Ascending aorta (tissue), 2 donors: ENCODE data around the gene SLC2A2. TPM values are rescaled to one million over a fixed set of nuclear protein-coding genes. Genes with fewer than 3 reads are reported as not detected.

ENCODE experiments used
- DNase-seq, 2 donors: peaks; one replicate each; pipeline ENCODE4 v3.0.0-alpha.2; 2019; ENCODE audit warnings: low spot score in 2 of 2
- H3K27ac ChIP-seq, 2 donors: fragments of 200-600 bp; sonication (generic); one replicate each; pipeline ENCODE4 v1.5.1; 2016 to 2017; ENCODE audit warnings: mild to moderate bottlenecking in 1 of 2
- H3K27me3 ChIP-seq: fragments of 200-600 bp; sonication (generic); one replicate; pipeline ENCODE4 v1.5.1; 2017
- H3K36me3 ChIP-seq, 2 donors: fragments of 200-600 bp; sonication (generic); one replicate each; pipeline ENCODE4 v1.5.1; 2016
- H3K4me1 ChIP-seq, 2 donors: fragments of 200-600 bp; sonication (generic); one replicate each; pipeline ENCODE4 v1.5.1; 2016 to 2017; ENCODE audit warnings: mild to moderate bottlenecking in 1 of 2
- H3K4me3 ChIP-seq, 2 donors: fragments of 200-600 bp; sonication (generic); one replicate each; pipeline ENCODE4 v1.5.1; 2016 to 2017; ENCODE audit warnings: mild to moderate bottlenecking in 1 of 2
- H3K9me3 ChIP-seq, 2 donors: fragments of 200-600 bp; sonication (generic); one replicate each; pipeline ENCODE4 v1.5.1; 2016
- CTCF ChIP-seq, 3 experiments: fragments of 200-600 bp in 2 of 3; fragments of 450-650 bp in 1 of 3; sonication (generic) in 2 of 3; IDR thresholded peaks; one replicate each; pipeline ENCODE4 v1.5.1; 2016 to 2019; ENCODE audit warnings: antibody characterized with exemption in 3 of 3, mild to moderate bottlenecking in 1 of 3, moderate library complexity in 1 of 3
- intact Hi-C: fragments of 100-400 bp; cut with DNase I; formaldehyde crosslinking; loops from one replicate; pipeline ENCODE4 v1.15.1; 2023
- total RNA-seq: library from RNA; depleted of rRNA; stranded (reverse); fragments of >200 nt; gene quantifications from one replicate; pipeline ENCODE4 v1.1.0, GENCODE V29; 2016

The SLC2A2 gene
- total RNA-seq, 1 donor from 2014 or later = not detected

GRCh38 chr3:170966495-170966894 is 60.0 kb downstream of the SLC2A2 start:
- no peaks in the 10 kb centered on the region for H3K27me3 ChIP-seq
- no peak for TF ChIP-seq CTCF (IDR thresholded peaks at IDR 0.05)
- no peaks in the 10 kb centered on the region for H3K9me3 ChIP-seq
- H3K27ac ChIP-seq = no peak overlapping the region
- H3K36me3 ChIP-seq = no peaks in the 10 kb centered on the region
- intact Hi-C loops = no loop called here
- H3K4me3 ChIP-seq = no peak overlapping the region
- no peaks in the 10 kb centered on the region for H3K4me1 ChIP-seq
- no peak for DNase-seq

GRCh38 chr3:170962411-170962810 is 64.1 kb downstream of the SLC2A2 start:
- H3K9me3 ChIP-seq = no peaks in the 10 kb centered on the region
- DNase-seq = no peak
- H3K27me3 ChIP-seq = no peaks in the 10 kb centered on the region
- no peak overlapping the region for H3K27ac ChIP-seq
- no peak for TF ChIP-seq CTCF (IDR thresholded peaks at IDR 0.05)
- no peaks in the 10 kb centered on the region for H3K4me1 ChIP-seq
- no peaks in the 10 kb centered on the region for H3K36me3 ChIP-seq
- no peak overlapping the region for H3K4me3 ChIP-seq
- intact Hi-C loops = no loop called here

- intact Hi-C loops = loop anchor here (2.0 kb wide), 1 partner anchor 605 kb away; no protein-coding TSS in a partner anchor
- no peaks in the 10 kb centered on the region for H3K27me3 ChIP-seq
- no peak overlapping the region for H3K27ac ChIP-seq
- H3K4me3 ChIP-seq = no peak overlapping the region
- no peaks in the 10 kb centered on the region for H3K9me3 ChIP-seq
- no peaks in the 10 kb centered on the region for H3K4me1 ChIP-seq
- no peak for DNase-seq
- TF ChIP-seq CTCF (IDR thresholded peaks at IDR 0.05) = peak; percentile 31 to 60 (median 43)
- no peaks in the 10 kb centered on the region for H3K36me3 ChIP-seq
Observed at GRCh38 chr3:170961616-170962400, 64.7 kb downstream of the SLC2A2 start.

- no peak for TF ChIP-seq CTCF (IDR thresholded peaks at IDR 0.05)
- Histone ChIP-seq H3K9me3 (no peaks in the 10 kb centered on the region), H3K4me3 (no peak overlapping the region), H3K4me1 (no peaks in the 10 kb centered on the region), H3K27ac (no peak overlapping the region), H3K36me3 (no peaks in the 10 kb centered on the region), H3K27me3 (no peaks in the 10 kb centered on the region)
- intact Hi-C loops = no loop called here
- DNase-seq = no peak
Observed at GRCh38 chr3:170959457-170959856, 67.1 kb downstream of the SLC2A2 start.

- intact Hi-C loops = no loop called here
- Histone ChIP-seq H3K27me3 (no peaks in the 10 kb centered on the region), H3K4me1 (no peaks in the 10 kb centered on the region), H3K9me3 (no peaks in the 10 kb centered on the region), H3K4me3 (no peak overlapping the region), H3K36me3 (no peaks in the 10 kb centered on the region), H3K27ac (no peak overlapping the region)
- no peak for DNase-seq
- TF ChIP-seq CTCF (IDR thresholded peaks at IDR 0.05) = no peak
Observed at GRCh38 chr3:170956647-170957046, 69.9 kb downstream of the SLC2A2 start.
